Subcutaneous adipose tissue (tissue), 4 donors: ENCODE results near the gene COPS3. TPM values are rescaled to one million over a fixed set of nuclear protein-coding genes. Genes with fewer than 3 reads are reported as not detected.

Source experiments
- CTCF ChIP-seq: fragments of 450-650 bp; IDR thresholded peaks from one replicate; pipeline ENCODE4 v1.5.1; 2016; ENCODE audit warnings: low read depth, mild to moderate bottlenecking, control low read depth, antibody characterized with exemption, moderate library complexity
- total RNA-seq, 4 donors: library from RNA; depleted of rRNA; stranded (reverse); fragments of >200 nt; gene quantifications; one replicate each; pipeline ENCODE4 v1.1.0, GENCODE V29; 2016

COPS3 gene
- total RNA-seq, 4 donors from 2014 or later, result 43.6 to 63.8 (median 51.7) TPM

- TF ChIP-seq CTCF, result no peak
These were observed 41.8 kb upstream of the COPS3 start for GRCh38 chr17:17322516-17323510.

GRCh38 chr17:17321356-17322025, 40.4 kb upstream of the COPS3 start:
- TF ChIP-seq CTCF, result no peak

- no peak for TF ChIP-seq CTCF
These were observed 39.8 kb upstream of the COPS3 start for GRCh38 chr17:17320911-17321220.

GRCh38 chr17:17320188-17320910, 39.3 kb upstream of the COPS3 start:
- no peak for TF ChIP-seq CTCF

- TF ChIP-seq CTCF, result no peak
These were observed 34.2 kb upstream of the COPS3 start for GRCh38 chr17:17315142-17315821.

GRCh38 chr17:17314501-17315071, 33.5 kb upstream of the COPS3 start:
- TF ChIP-seq CTCF, result no peak
